ENCODE data around the gene KCNN3. TPM values are rescaled to one million over a fixed set of nuclear protein-coding genes. Genes with fewer than 3 reads are reported as not detected.
A peak's percentile ranks its signal among the peaks of the same experiment; 100 is the strongest.

Gene KCNN3
- total RNA-seq, 1 donor, result 0.09 TPM

- DNase-seq (ENCODE audit: low read depth), result no peak
- no peak for TF ChIP-seq CTCF (IDR thresholded peaks at IDR 0.05; ENCODE audit: insufficient read depth, low read length)
These were observed 134.3 kb downstream of the KCNN3 start for GRCh38 chr1:154735804-154736168.

GRCh38 chr1:154735061-154735803 lies 134.8 kb downstream of the KCNN3 start:
- no peak for TF ChIP-seq CTCF (IDR thresholded peaks at IDR 0.05; ENCODE audit: insufficient read depth, low read length)
- no peak for DNase-seq (ENCODE audit: low read depth)
- no peak overlapping the region for H3K4me3 ChIP-seq (ENCODE audit: low read depth, low read length)

More at GRCh38 chr1:154735804-154736168, 134.3 kb downstream of the KCNN3 start:
- no peak overlapping the region for H3K4me3 ChIP-seq (ENCODE audit: low read depth, low read length)

GRCh38 chr1:154733621-154734020 lies 136.5 kb downstream of the KCNN3 start:
- TF ChIP-seq CTCF (IDR thresholded peaks at IDR 0.05; ENCODE audit: insufficient read depth, low read length), result no peak
- DNase-seq (ENCODE audit: low read depth), result no peak
- H3K4me3 ChIP-seq (ENCODE audit: low read depth, low read length), result no peak overlapping the region

- H3K4me3 ChIP-seq (ENCODE audit: low read depth, low read length), result no peak overlapping the region
- TF ChIP-seq CTCF (IDR thresholded peaks at IDR 0.05; ENCODE audit: insufficient read depth, low read length), result no peak
- DNase-seq (ENCODE audit: low read depth), result peak; percentile 56
These were observed 139.0 kb downstream of the KCNN3 start for GRCh38 chr1:154730986-154731489.

GRCh38 chr1:154730259-154730658 lies 139.8 kb downstream of the KCNN3 start:
- no peak overlapping the region for H3K4me3 ChIP-seq (ENCODE audit: low read depth, low read length)
- no peak for TF ChIP-seq CTCF (IDR thresholded peaks at IDR 0.05; ENCODE audit: insufficient read depth, low read length)
- DNase-seq (ENCODE audit: low read depth), result peak; percentile 53

GRCh38 chr1:154729577-154729976 lies 140.5 kb downstream of the KCNN3 start:
- no peak overlapping the region for H3K4me3 ChIP-seq (ENCODE audit: low read depth, low read length)
- peak; percentile 27 for DNase-seq (ENCODE audit: low read depth)
- no peak for TF ChIP-seq CTCF (IDR thresholded peaks at IDR 0.05; ENCODE audit: insufficient read depth, low read length)
